H1 (cell line): ENCODE measurements around the gene DOCK8. TPM values are rescaled to one million over a fixed set of nuclear protein-coding genes. Genes with fewer than 3 reads are reported as not detected.

Source experiments
- CTCF ChIA-PET: fragments of 300-600 bp; sonication (Branson Sonifier 250); formaldehyde crosslinking; loops from one replicate; lab custom pipeline; 2021; ENCODE audit not compliant: partially characterized antibody; lab: Charles Lee
- POLR2A ChIA-PET: fragments of 300-600 bp; sonication (Branson Sonifier 250); formaldehyde crosslinking; loops from one replicate; lab custom pipeline; 2021; ENCODE audit warnings: inconsistent platforms; ENCODE audit not compliant: partially characterized antibody; lab: Charles Lee
- DNase-seq, 2 experiments: peaks; one replicate each; pipeline versions ENCODE4 v3.0.0 to v3.0.0-alpha.2; 2010 to 2022; ENCODE audit warnings: low spot score in 2 of 2, low read depth in 1 of 2, mixed read lengths in 1 of 2
- FAIRE-seq: peaks from 2 replicates; lab custom pipeline; 2011; peaks lifted over from hg19 to GRCh38; lab: Jason Lieb, UNC
- H2AFZ ChIP-seq: 2 replicates; pipeline ENCODE4 v1.8.1; 2012; ENCODE audit warnings: low read length, inconsistent platforms
- H2AK5ac ChIP-seq: 2 replicates; pipeline ENCODE4 v1.6.1; 2013; ENCODE audit warnings: low read depth, low read length
- H2BK120ac ChIP-seq: replicated peaks from 2 replicates; pipeline ENCODE3; 2013; ENCODE audit warnings: low read depth, low read length, inconsistent platforms
- H2BK12ac ChIP-seq: 2 replicates; pipeline ENCODE4 v1.6.1; 2013; ENCODE audit warnings: low read depth, low read length
- H2BK15ac ChIP-seq: 2 replicates; pipeline ENCODE4 v1.6.1; 2013; ENCODE audit warnings: low read length
- H2BK20ac ChIP-seq: 2 replicates; pipeline ENCODE4 v1.6.1; 2013; ENCODE audit warnings: low read length
- H2BK5ac ChIP-seq: 2 replicates; pipeline ENCODE4 v1.6.1; 2013; ENCODE audit warnings: low read depth, low read length
- H3K14ac ChIP-seq: 2 replicates; pipeline ENCODE4 v1.6.1; 2013; ENCODE audit warnings: inconsistent platforms; ENCODE audit not compliant: insufficient read length
- H3K18ac ChIP-seq: 2 replicates; pipeline ENCODE4 v1.6.1; 2013; ENCODE audit warnings: low read length; ENCODE audit errors: extremely low read depth
- H3K23ac ChIP-seq: 2 replicates; pipeline ENCODE4 v1.6.1; 2013; ENCODE audit warnings: inconsistent platforms; ENCODE audit not compliant: insufficient read length
- H3K23me2 ChIP-seq: 2 replicates; pipeline ENCODE4 v1.6.1; 2013; ENCODE audit warnings: low read depth, low read length
- H3K27ac ChIP-seq: 2 replicates; pipeline ENCODE4 v1.6.1; 2011; ENCODE audit warnings: low read depth, low read length, inconsistent platforms
- H3K27me3 ChIP-seq, 4 experiments: replicated peaks in 1 of 4; 1 replicate in 1 of 4; 2 replicates in 3 of 4; pipeline versions ENCODE4 v1.6.1 to v1.8.1; 2011 to 2013; ENCODE audit warnings: low read length in 3 of 4, mild to moderate bottlenecking in 3 of 4, inconsistent platforms in 2 of 4, mixed read lengths in 2 of 4, moderate library complexity in 1 of 4; ENCODE audit not compliant: control insufficient read depth in 3 of 4, insufficient read depth in 3 of 4; ENCODE audit errors: extremely low read depth in 1 of 4
- H3K36me3 ChIP-seq, 4 experiments: 2 replicates each; pipeline versions ENCODE4 v1.6.1 to v1.8.1; 2011 to 2013; ENCODE audit warnings: mild to moderate bottlenecking in 4 of 4, low read length in 3 of 4, moderate library complexity in 2 of 4, control low read depth in 1 of 4, inconsistent platforms in 1 of 4; ENCODE audit not compliant: insufficient read depth in 4 of 4, control insufficient read depth in 2 of 4
- H3K4ac ChIP-seq: replicated peaks from 2 replicates; pipeline ENCODE3; 2013; ENCODE audit warnings: low read length, low read depth, mixed read lengths, inconsistent platforms; ENCODE audit not compliant: insufficient read length
- H3K4me1 ChIP-seq, 4 experiments: replicated peaks in 1 of 4; 1 replicate in 1 of 4; 2 replicates in 3 of 4; pipeline versions ENCODE4 v1.6.1 to v1.8.1; 2011 to 2013; ENCODE audit warnings: low read length in 3 of 4, inconsistent platforms in 2 of 4, mixed read lengths in 1 of 4; ENCODE audit not compliant: insufficient read depth in 4 of 4, control insufficient read depth in 3 of 4
- H3K4me2 ChIP-seq, 2 experiments: 2 replicates each; pipeline versions ENCODE4 v1.6.1 to v1.8.1; 2011 to 2013; ENCODE audit warnings: low read depth in 2 of 2, low read length in 2 of 2, control low read depth in 1 of 2, inconsistent platforms in 1 of 2, mild to moderate bottlenecking in 1 of 2; ENCODE audit not compliant: insufficient read depth in 1 of 2
- H3K4me3 ChIP-seq, 4 experiments: fragments of 200-600, 300-600 bp in 1 of 4; sonication (generic), shearing (Covaris generic), sonication (Bioruptor Twin) in 1 of 4; 2 replicates each; pipeline versions ENCODE4 v1.5.1 to v1.8.1; 2011 to 2016; ENCODE audit warnings: low read length in 4 of 4, low read depth in 3 of 4, control low read depth in 2 of 4, inconsistent platforms in 2 of 4, mild to moderate bottlenecking in 2 of 4, mixed read lengths in 1 of 4, moderate library complexity in 1 of 4; ENCODE audit not compliant: insufficient read depth in 2 of 4; ENCODE audit errors: extremely low read depth in 1 of 4
- H3K56ac ChIP-seq: replicated peaks from 2 replicates; pipeline ENCODE3; 2013; ENCODE audit warnings: low read depth, mild to moderate bottlenecking, mixed read lengths, low read length, inconsistent platforms; ENCODE audit not compliant: insufficient read length
- H3K79me1 ChIP-seq: 2 replicates; pipeline ENCODE4 v1.6.1; 2013; ENCODE audit warnings: low read depth, low read length, control low read depth
- H3K79me2 ChIP-seq, 2 experiments: 2 replicates each; pipeline versions ENCODE4 v1.6.1 to v1.8.1; 2012 to 2013; ENCODE audit warnings: low read length in 2 of 2, mild to moderate bottlenecking in 2 of 2, inconsistent platforms in 1 of 2; ENCODE audit not compliant: insufficient read depth in 2 of 2, control insufficient read depth in 1 of 2
- H3K9ac ChIP-seq, 4 experiments: replicated peaks in 1 of 4; 1 replicate in 1 of 4; 2 replicates in 3 of 4; pipeline versions ENCODE4 v1.6.1 to v1.8.1; 2011 to 2013; ENCODE audit warnings: low read depth in 3 of 4, low read length in 3 of 4, control low read depth in 2 of 4, mild to moderate bottlenecking in 2 of 4, moderate library complexity in 2 of 4, inconsistent platforms in 1 of 4; ENCODE audit errors: extremely low read depth in 1 of 4
- H3K9me3 ChIP-seq, 2 experiments: 2 replicates each; pipeline versions ENCODE4 v1.6.1 to v1.8.1; 2012 to 2013; ENCODE audit warnings: mild to moderate bottlenecking in 2 of 2, moderate library complexity in 2 of 2, control low read depth in 1 of 2, inconsistent platforms in 1 of 2, low read depth in 1 of 2, low read length in 1 of 2, mixed read lengths in 1 of 2; ENCODE audit not compliant: insufficient read depth in 2 of 2
- H4K20me1 ChIP-seq, 2 experiments: replicated peaks in 1 of 2; 2 replicates each; pipeline versions ENCODE3 to v1.8.1; 2011 to 2013; ENCODE audit warnings: inconsistent platforms in 2 of 2, low read length in 2 of 2, mild to moderate bottlenecking in 1 of 2; ENCODE audit not compliant: insufficient read depth in 2 of 2, control insufficient read depth in 1 of 2
- H4K5ac ChIP-seq: 2 replicates; pipeline ENCODE4 v1.6.1; 2013; ENCODE audit warnings: low read length, low read depth, mixed read lengths, inconsistent platforms; ENCODE audit not compliant: insufficient read length
- H4K8ac ChIP-seq: 2 replicates; pipeline ENCODE4 v1.8.0; 2013; ENCODE audit warnings: mild to moderate bottlenecking, moderate library complexity, low read length, inconsistent platforms; ENCODE audit not compliant: insufficient read depth; ENCODE audit errors: extremely low read depth
- H4K91ac ChIP-seq: replicated peaks from 2 replicates; pipeline ENCODE3; 2013; ENCODE audit warnings: low read length, mixed read lengths, inconsistent platforms; ENCODE audit not compliant: insufficient read length
- HDAC2 ChIP-seq, 2 experiments: fragments of 300-600 bp in 1 of 2; sonication (generic) in 1 of 2; IDR thresholded peaks; 2 replicates each; pipeline ENCODE4 v1.6.1; 2011 to 2012; ENCODE audit warnings: low read depth in 2 of 2, low read length in 2 of 2, mild to moderate bottlenecking in 2 of 2, moderate library complexity in 2 of 2, borderline replicate concordance in 1 of 2, inconsistent platforms in 1 of 2
- POU5F1 ChIP-seq: IDR thresholded peaks from 2 replicates; pipeline ENCODE4 v1.6.1; 2011; ENCODE audit warnings: low read depth, mild to moderate bottlenecking, low read length, moderate library complexity
- WGBS, 2 experiments: shearing (Covaris generic) in 1 of 2; methylation state at CpG; one replicate each; pipeline versions ENCODE4 v1.1.6 to v1.1.7; 2013 to 2015; ENCODE audit warnings: low lambda C conversion rate in 2 of 2, mixed read lengths in 2 of 2, inconsistent platforms in 1 of 2, low coverage in 1 of 2, missing lambda C conversion rate in 1 of 2; ENCODE audit not compliant: insufficient replicate concordance in 2 of 2, insufficient coverage in 1 of 2, insufficient read length in 1 of 2; ENCODE audit errors: extremely low coverage in 1 of 2, missing lambda C conversion rate in 1 of 2; 5-methylcytosine and 5-hydroxymethylcytosine counted together
- polyA plus RNA-seq, 7 experiments: library from polyadenylated mRNA; depleted of rRNA in 3 of 7; stranded (reverse) in 5 of 7; unstranded in 2 of 7; fragments of >200 nt in 5 of 7; fragments of 200-250 nt in 2 of 7; gene quantifications; 1 replicate in 5 of 7; 2 replicates in 1 of 7; 4 replicates in 1 of 7; pipeline versions ENCODE4 v1.2.1 to v1.2.3, GENCODE V29; 2011 to 2013; ENCODE audit warnings: missing spikeins in 2 of 7, mixed read lengths in 2 of 7
- total RNA-seq: library from RNA; stranded (reverse); fragmentation: NEBNext Ultra II Directional; extraction: Animal tissue kit (Norgen Biotek cat#: 25700); gene quantifications from 2 replicates; pipeline ENCODE4 v1.2.1, GENCODE V29; 2021

DOCK8 gene
- total and polyA plus RNA-seq, 2 of the 8 experiments (the other 6 are each of a cell fraction or from before 2014, with no cell fraction given), result 0.57 to 2.0 TPM

DNA sequence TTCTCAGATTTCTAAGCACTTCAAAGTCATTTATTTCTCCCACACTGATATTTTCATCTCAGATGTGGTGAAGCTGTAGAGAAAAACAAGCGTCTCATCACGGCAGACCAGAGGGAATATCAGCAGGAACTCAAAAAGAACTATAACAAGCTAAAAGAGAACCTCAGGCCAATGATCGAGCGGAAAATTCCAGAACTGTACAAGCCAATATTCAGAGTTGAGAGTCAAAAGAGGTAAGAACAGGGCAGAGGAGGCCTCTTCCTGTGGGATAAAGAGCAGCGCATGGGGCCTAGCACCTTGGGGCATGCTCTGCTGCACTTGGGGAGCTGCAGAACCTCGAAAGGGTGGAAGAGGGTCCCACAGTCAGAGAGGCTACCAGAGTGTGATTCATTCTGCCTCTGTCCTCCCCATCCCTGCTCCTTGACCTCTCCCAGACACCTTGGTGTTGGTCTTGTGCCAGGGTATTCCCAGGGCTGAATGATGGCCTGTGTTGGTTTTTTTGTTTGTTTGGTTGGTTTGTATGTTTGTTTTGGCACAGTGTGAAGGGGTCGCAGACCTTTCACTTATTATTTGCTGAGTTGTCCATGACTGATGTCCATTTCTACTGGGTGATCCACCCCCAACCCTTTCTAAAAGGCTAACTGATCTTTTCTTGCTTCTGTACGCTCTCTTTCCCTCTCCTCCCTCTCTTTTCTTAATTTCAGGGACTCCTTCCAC is 248.9 kb downstream of the DOCK8 start:
- Histone ChIP-seq H3K18ac (no peak overlapping the region), H3K23ac (no peak overlapping the region), H4K91ac (no peak overlapping the region), H3K79me2 (no peaks in the 10 kb centered on the region), H2AK5ac (no peak overlapping the region), H3K4me1 (no peaks in the 10 kb centered on the region; a peak in 1 of 7 replicates), H3K9me3 (0 out of 4 replicates have a peak, but pooled peaks cover 0 to 3% of the 10 kb centered on the region in 2 experiments), H3K9ac (no peak overlapping the region), H3K36me3 (no peaks in the 10 kb centered on the region), H3K4ac (no peak overlapping the region), H3K27me3 (no peaks in the 10 kb centered on the region), H3K79me1 (no peaks in the 10 kb centered on the region), H3K14ac (no peak overlapping the region), H4K5ac (no peak overlapping the region), H3K4me2 (no peak overlapping the region), H3K4me3 (no peak overlapping the region), H3K23me2 (no peaks in the 10 kb centered on the region), H2BK12ac (no peak overlapping the region), H4K8ac (no peak overlapping the region), H2BK15ac (no peak overlapping the region), H3K27ac (no peak overlapping the region), H2BK5ac (no peak overlapping the region), H2BK120ac (no peak overlapping the region), H4K20me1 (no peaks in the 10 kb centered on the region), H2AFZ (peak overlapping the region; percentile 35), H2BK20ac (peak overlapping the region; percentile 2; the same call in 1 of the 2 replicates), H3K56ac (no peak overlapping the region)
- TF ChIP-seq HDAC2 (IDR thresholded peaks at IDR 0.05; ENCODE audit: borderline replicate concordance in 1 of 2, low read depth in 2 of 2, low read length in 2 of 2) (no peak), POU5F1 (no peak)
- CTCF ChIA-PET, result interaction anchor here (0.6 to 1.5 kb wide), 5 partner anchors 40 to 163 kb away, joined by 3 to 5 read pairs (median 3); no protein-coding TSS in a partner anchor
- FAIRE-seq (no peak), DNase-seq (no peak)
- 91% methylated on average over 8 of the region's 8 CpGs; no CpG with 5 or more reads in 1 of the 2 experiments for WGBS, 2 experiments
- POLR2A ChIA-PET, result interaction anchor here (0.5 kb wide), 1 partner anchor 94 kb away, joined by 3 read pairs; no protein-coding TSS in a partner anchor
